ENCODE data around the gene CHIT1.

Gene CHIT1

GRCh38 chr1:203276408-203276807 is 46.9 kb upstream of the CHIT1 start:
- H3K36me3 ChIP-seq (ENCODE audit: control insufficient read depth in 1 of 2, insufficient read depth in 2 of 2, low read length in 2 of 2) = no peaks in the 10 kb centered on the region
- no peak overlapping the region for H3K4me3 ChIP-seq (ENCODE audit: low read depth, low read length)
- H3K79me1 ChIP-seq (ENCODE audit: low read length) = peaks cover 7% of the 10 kb centered on the region
- peaks cover 2% of the 10 kb centered on the region for H3K9me3 ChIP-seq (ENCODE audit: insufficient read depth, low read depth, low read length)
- no peak overlapping the region for H3K4ac ChIP-seq (ENCODE audit: low read depth, low read length)
- H2AFZ ChIP-seq (ENCODE audit: insufficient read depth, low read length, poor library complexity) = no peak overlapping the region
- no peak overlapping the region for H3K23ac ChIP-seq (ENCODE audit: low read length)
- no peak overlapping the region for H4K8ac ChIP-seq (ENCODE audit: low read depth, low read length)
- no peak overlapping the region for H4K12ac ChIP-seq (ENCODE audit: low read depth, low read length)
- no peak overlapping the region for H3K9ac ChIP-seq (ENCODE audit: low read length)
- no peak overlapping the region for H2BK12ac ChIP-seq (ENCODE audit: low read length)
- H2BK5ac ChIP-seq (ENCODE audit: low read depth, low read length, poor library complexity) = no peak overlapping the region
- H3K4me1 ChIP-seq (ENCODE audit: control insufficient read depth in 1 of 2, insufficient read depth in 2 of 2, low read length in 2 of 2) = peaks cover 8 to 13% of the 10 kb centered on the region in 2 experiments
- H2BK120ac ChIP-seq (ENCODE audit: insufficient read depth, low read length, poor library complexity) = no peak overlapping the region
- WGBS (ENCODE audit: extremely low coverage, insufficient coverage, insufficient read length) = no CpG with 5 or more reads among the region's 5 CpGs
- no peak overlapping the region for H3K27ac ChIP-seq (ENCODE audit: low read depth, low read length)
- H3K14ac ChIP-seq (ENCODE audit: low read length) = no peak overlapping the region
- no peak overlapping the region for H3K18ac ChIP-seq (ENCODE audit: low read length)
- H3K4me2 ChIP-seq (ENCODE audit: low read length) = no peak overlapping the region
- H3K79me2 ChIP-seq (ENCODE audit: control insufficient read depth, insufficient read depth, low read length, poor library complexity) = no peaks in the 10 kb centered on the region
- DNase-seq = no peak
- no peaks in the 10 kb centered on the region for H3K27me3 ChIP-seq (ENCODE audit: insufficient read depth, low read length)
- no peak overlapping the region for H4K91ac ChIP-seq (ENCODE audit: low read depth, low read length)
- H2AK5ac ChIP-seq (ENCODE audit: low read length) = no peak overlapping the region

DNA sequence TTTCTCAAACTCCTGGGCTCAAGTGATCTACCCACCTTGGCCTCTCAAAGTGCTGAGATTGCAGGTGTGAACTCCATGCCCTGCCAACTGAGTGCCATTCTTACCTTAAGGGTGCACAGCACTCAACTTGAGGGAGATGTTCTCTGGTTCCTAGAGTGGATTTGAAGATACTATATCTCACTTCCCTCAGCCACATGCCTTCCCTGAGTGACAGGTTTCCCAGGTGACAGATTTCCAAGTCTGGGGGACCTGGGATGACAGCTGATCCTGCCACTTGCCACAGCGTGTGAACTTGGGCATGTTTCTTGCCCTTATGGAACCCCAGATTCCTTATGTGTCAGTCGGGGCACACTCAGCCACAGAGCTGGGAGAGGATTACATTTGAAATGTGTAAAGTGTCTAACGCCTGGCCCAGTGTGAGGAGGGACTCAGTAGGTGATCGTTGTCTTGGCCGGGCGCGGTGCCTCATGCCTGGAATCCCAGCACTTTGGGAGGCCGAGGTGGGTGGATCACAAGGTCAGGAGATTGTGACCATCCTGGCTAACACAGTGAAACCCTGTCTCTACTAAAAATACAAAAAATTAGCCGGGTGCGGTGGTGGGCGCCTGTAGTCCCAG is 46.3 kb upstream of the CHIT1 start:
- Histone ChIP-seq H2BK5ac (ENCODE audit: low read depth, low read length, poor library complexity) (no peak overlapping the region), H3K9me3 (ENCODE audit: insufficient read depth, low read depth, low read length) (peaks cover 2% of the 10 kb centered on the region), H4K8ac (ENCODE audit: low read depth, low read length) (no peak overlapping the region), H2BK120ac (ENCODE audit: insufficient read depth, low read length, poor library complexity) (no peak overlapping the region), H3K18ac (ENCODE audit: low read length) (no peak overlapping the region), H3K9ac (ENCODE audit: low read length) (no peak overlapping the region), H3K79me2 (ENCODE audit: control insufficient read depth, insufficient read depth, low read length, poor library complexity) (no peaks in the 10 kb centered on the region), H3K27ac (ENCODE audit: low read depth, low read length) (no peak overlapping the region), H3K4me2 (ENCODE audit: low read length) (no peak overlapping the region), H3K36me3 (ENCODE audit: control insufficient read depth in 1 of 2, insufficient read depth in 2 of 2, low read length in 2 of 2) (no peaks in the 10 kb centered on the region), H3K79me1 (ENCODE audit: low read length) (peaks cover 7% of the 10 kb centered on the region), H3K23ac (ENCODE audit: low read length) (no peak overlapping the region), H2AFZ (ENCODE audit: insufficient read depth, low read length, poor library complexity) (no peak overlapping the region), H2AK5ac (ENCODE audit: low read length) (no peak overlapping the region), H3K27me3 (ENCODE audit: insufficient read depth, low read length) (no peaks in the 10 kb centered on the region), H4K12ac (ENCODE audit: low read depth, low read length) (no peak overlapping the region), H3K4ac (ENCODE audit: low read depth, low read length) (no peak overlapping the region), H3K4me1 (ENCODE audit: control insufficient read depth in 1 of 2, insufficient read depth in 2 of 2, low read length in 2 of 2) (peaks cover 8 to 13% of the 10 kb centered on the region in 2 experiments), H2BK12ac (ENCODE audit: low read length) (no peak overlapping the region), H4K91ac (ENCODE audit: low read depth, low read length) (no peak overlapping the region), H3K14ac (ENCODE audit: low read length) (no peak overlapping the region), H3K4me3 (ENCODE audit: low read depth, low read length) (no peak overlapping the region)
- no CpG with 5 or more reads among the region's 11 CpGs for WGBS (ENCODE audit: extremely low coverage, insufficient coverage, insufficient read length)
- DNase-seq = no peak

DNA sequence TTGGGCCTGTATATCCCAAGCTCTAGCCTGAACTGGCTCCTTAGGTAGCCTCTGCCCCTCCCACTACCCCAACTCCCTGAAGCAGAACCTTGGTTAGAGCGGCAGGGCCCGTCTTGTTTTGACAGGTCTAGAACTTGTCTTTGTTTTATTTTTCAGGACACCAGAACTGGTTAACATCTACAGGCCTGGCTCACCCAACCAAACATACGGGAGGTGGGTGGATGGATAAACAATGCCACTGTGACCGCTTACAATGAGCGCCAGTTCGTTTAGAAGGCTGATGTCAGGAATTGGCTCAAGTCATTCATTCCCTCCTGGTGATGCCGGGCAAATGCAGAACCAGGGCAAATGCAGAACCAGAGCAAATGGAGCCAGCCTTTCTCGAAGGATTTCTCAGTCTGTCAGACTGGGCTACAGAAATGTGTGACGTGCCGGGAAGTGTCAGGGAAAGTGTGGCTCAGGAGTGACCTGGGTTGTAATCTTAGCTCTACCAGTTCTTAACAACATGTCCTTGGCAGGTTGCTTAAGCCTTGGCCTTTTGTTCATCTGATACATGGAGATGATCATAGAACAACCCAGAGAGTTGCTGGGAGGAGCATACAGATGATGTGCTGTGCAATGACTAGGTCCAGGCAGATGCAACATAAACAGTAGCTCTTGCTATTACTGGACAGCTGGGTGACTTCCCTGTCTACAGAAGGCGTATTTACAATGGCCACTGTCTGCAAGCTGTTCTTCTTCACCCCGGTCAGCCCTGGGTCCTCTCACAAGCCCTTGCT is 45.3 kb upstream of the CHIT1 start:
- H3K4me1 ChIP-seq (ENCODE audit: control insufficient read depth in 1 of 2, insufficient read depth in 2 of 2, low read length in 2 of 2) = peaks cover 8 to 13% of the 10 kb centered on the region in 2 experiments
- H3K4me3 ChIP-seq (ENCODE audit: low read depth, low read length) = no peak overlapping the region
- H4K12ac ChIP-seq (ENCODE audit: low read depth, low read length) = no peak overlapping the region
- H4K8ac ChIP-seq (ENCODE audit: low read depth, low read length) = no peak overlapping the region
- no peak overlapping the region for H3K23ac ChIP-seq (ENCODE audit: low read length)
- no peak for DNase-seq
- no peak overlapping the region for H4K91ac ChIP-seq (ENCODE audit: low read depth, low read length)
- H3K4ac ChIP-seq (ENCODE audit: low read depth, low read length) = no peak overlapping the region
- H3K9ac ChIP-seq (ENCODE audit: low read length) = no peak overlapping the region
- H3K4me2 ChIP-seq (ENCODE audit: low read length) = no peak overlapping the region
- no peak overlapping the region for H2BK12ac ChIP-seq (ENCODE audit: low read length)
- H2AK5ac ChIP-seq (ENCODE audit: low read length) = no peak overlapping the region
- H3K27me3 ChIP-seq (ENCODE audit: insufficient read depth, low read length) = no peaks in the 10 kb centered on the region
- H2BK120ac ChIP-seq (ENCODE audit: insufficient read depth, low read length, poor library complexity) = no peak overlapping the region
- H2BK5ac ChIP-seq (ENCODE audit: low read depth, low read length, poor library complexity) = no peak overlapping the region
- no peak overlapping the region for H3K27ac ChIP-seq (ENCODE audit: low read depth, low read length)
- no peaks in the 10 kb centered on the region for H3K36me3 ChIP-seq (ENCODE audit: control insufficient read depth in 1 of 2, insufficient read depth in 2 of 2, low read length in 2 of 2)
- H3K79me1 ChIP-seq (ENCODE audit: low read length) = peaks cover 7% of the 10 kb centered on the region
- H2AFZ ChIP-seq (ENCODE audit: insufficient read depth, low read length, poor library complexity) = no peak overlapping the region
- peaks cover 2% of the 10 kb centered on the region for H3K9me3 ChIP-seq (ENCODE audit: insufficient read depth, low read depth, low read length)
- no CpG with 5 or more reads among the region's 12 CpGs for WGBS (ENCODE audit: extremely low coverage, insufficient coverage, insufficient read length)
- no peak overlapping the region for H3K18ac ChIP-seq (ENCODE audit: low read length)
- no peak overlapping the region for H3K14ac ChIP-seq (ENCODE audit: low read length)
- H3K79me2 ChIP-seq (ENCODE audit: control insufficient read depth, insufficient read depth, low read length, poor library complexity) = no peaks in the 10 kb centered on the region

GRCh38 chr1:203273869-203274602 is 44.6 kb upstream of the CHIT1 start:
- DNase-seq = no peak
- no peaks in the 10 kb centered on the region for H3K79me2 ChIP-seq (ENCODE audit: control insufficient read depth, insufficient read depth, low read length, poor library complexity)
- H3K36me3 ChIP-seq (ENCODE audit: control insufficient read depth in 1 of 2, insufficient read depth in 2 of 2, low read length in 2 of 2) = no peaks in the 10 kb centered on the region
- no peak overlapping the region for H3K18ac ChIP-seq (ENCODE audit: low read length)
- no peak overlapping the region for H2BK5ac ChIP-seq (ENCODE audit: low read depth, low read length, poor library complexity)
- H4K91ac ChIP-seq (ENCODE audit: low read depth, low read length) = no peak overlapping the region
- no peak overlapping the region for H2AK5ac ChIP-seq (ENCODE audit: low read length)
- no peak overlapping the region for H2AFZ ChIP-seq (ENCODE audit: insufficient read depth, low read length, poor library complexity)
- no peak overlapping the region for H3K27ac ChIP-seq (ENCODE audit: low read depth, low read length)
- no peak overlapping the region for H3K4me3 ChIP-seq (ENCODE audit: low read depth, low read length)
- H3K4ac ChIP-seq (ENCODE audit: low read depth, low read length) = no peak overlapping the region
- H2BK120ac ChIP-seq (ENCODE audit: insufficient read depth, low read length, poor library complexity) = no peak overlapping the region
- no peak overlapping the region for H3K14ac ChIP-seq (ENCODE audit: low read length)
- H3K4me2 ChIP-seq (ENCODE audit: low read length) = no peak overlapping the region
- no peak overlapping the region for H4K8ac ChIP-seq (ENCODE audit: low read depth, low read length)
- H3K27me3 ChIP-seq (ENCODE audit: insufficient read depth, low read length) = no peaks in the 10 kb centered on the region
- no peak overlapping the region for H3K23ac ChIP-seq (ENCODE audit: low read length)
- no peak overlapping the region for H3K9ac ChIP-seq (ENCODE audit: low read length)
- no peak overlapping the region for H2BK12ac ChIP-seq (ENCODE audit: low read length)
- H4K12ac ChIP-seq (ENCODE audit: low read depth, low read length) = no peak overlapping the region
- H3K4me1 ChIP-seq (ENCODE audit: control insufficient read depth in 1 of 2, insufficient read depth in 2 of 2, low read length in 2 of 2) = peaks cover 8 to 13% of the 10 kb centered on the region in 2 experiments
- H3K79me1 ChIP-seq (ENCODE audit: low read length) = peaks cover 7% of the 10 kb centered on the region
- peaks cover 2% of the 10 kb centered on the region for H3K9me3 ChIP-seq (ENCODE audit: insufficient read depth, low read depth, low read length)
- no CpG with 5 or more reads among the region's 12 CpGs for WGBS (ENCODE audit: extremely low coverage, insufficient coverage, insufficient read length)
